A549 treated with ZK216348 at 1 μM for 4 hours (cell line): ENCODE measurements around the gene TLR2. TPM values are rescaled to one million over a fixed set of nuclear protein-coding genes. Genes with fewer than 3 reads are reported as not detected.

Experiments
- total RNA-seq: library from RNA; stranded (reverse); fragments of 200-300 nt; extraction: Qiagen RNA extraction; gene quantifications from 5 replicates; pipeline ENCODE4 v1.2.3, GENCODE V29; 2022; ENCODE audit warnings: low read depth

TLR2 gene, protein sequence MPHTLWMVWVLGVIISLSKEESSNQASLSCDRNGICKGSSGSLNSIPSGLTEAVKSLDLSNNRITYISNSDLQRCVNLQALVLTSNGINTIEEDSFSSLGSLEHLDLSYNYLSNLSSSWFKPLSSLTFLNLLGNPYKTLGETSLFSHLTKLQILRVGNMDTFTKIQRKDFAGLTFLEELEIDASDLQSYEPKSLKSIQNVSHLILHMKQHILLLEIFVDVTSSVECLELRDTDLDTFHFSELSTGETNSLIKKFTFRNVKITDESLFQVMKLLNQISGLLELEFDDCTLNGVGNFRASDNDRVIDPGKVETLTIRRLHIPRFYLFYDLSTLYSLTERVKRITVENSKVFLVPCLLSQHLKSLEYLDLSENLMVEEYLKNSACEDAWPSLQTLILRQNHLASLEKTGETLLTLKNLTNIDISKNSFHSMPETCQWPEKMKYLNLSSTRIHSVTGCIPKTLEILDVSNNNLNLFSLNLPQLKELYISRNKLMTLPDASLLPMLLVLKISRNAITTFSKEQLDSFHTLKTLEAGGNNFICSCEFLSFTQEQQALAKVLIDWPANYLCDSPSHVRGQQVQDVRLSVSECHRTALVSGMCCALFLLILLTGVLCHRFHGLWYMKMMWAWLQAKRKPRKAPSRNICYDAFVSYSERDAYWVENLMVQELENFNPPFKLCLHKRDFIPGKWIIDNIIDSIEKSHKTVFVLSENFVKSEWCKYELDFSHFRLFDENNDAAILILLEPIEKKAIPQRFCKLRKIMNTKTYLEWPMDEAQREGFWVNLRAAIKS
- 0.21 to 1.1 TPM (median 0.31 TPM) in 5 replicates for total RNA-seq

DNA sequence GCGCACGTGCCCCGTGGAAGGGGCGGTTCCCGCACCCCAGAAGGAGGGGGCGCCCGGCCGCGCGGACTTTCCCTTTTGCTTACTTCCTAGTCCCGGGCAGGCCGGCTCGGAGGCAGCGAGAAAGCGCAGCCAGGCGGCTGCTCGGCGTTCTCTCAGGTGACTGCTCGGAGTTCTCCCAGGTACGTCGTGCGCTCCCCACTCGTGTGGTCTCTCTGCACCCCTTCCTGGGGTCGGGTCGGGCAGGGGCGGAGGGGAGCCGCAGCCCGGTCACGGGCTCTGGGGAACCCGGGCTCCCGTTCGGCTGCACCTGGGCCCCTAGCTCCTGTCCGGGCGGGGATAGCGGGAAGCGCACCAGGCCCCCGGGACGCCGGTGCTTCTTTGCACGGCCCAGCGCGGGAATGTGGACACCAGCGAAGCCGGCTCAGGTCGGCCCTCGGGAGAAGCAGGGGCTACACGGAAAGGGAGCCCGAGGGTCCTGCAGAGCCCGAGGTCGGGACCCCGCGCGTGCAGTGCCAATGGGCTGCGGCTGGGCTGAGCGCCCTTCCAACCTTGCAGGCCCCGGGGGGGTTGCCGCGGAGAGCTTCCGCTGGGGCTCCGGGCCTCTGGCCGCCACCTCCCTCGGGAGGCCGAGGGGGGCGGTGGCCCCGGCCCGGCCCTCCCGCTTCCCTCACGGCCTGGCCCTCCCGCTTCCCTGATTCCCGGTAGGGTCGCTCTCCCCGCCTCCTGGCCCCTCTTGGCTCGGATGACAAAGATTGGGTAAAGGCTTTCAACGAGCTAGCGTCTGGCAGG lies at the start of gene TLR2:
Gene TLR2 (plus strand): TSS at position 99 of the 789 bp plus-strand sequence. CDS start 18,628 bp downstream, outside the sequence.

Other genes starting within 250 kb of the TLR2 start
- 4.6 to 6.6 TPM (median 4.9 TPM) in 5 replicates for gene TMEM131L, start 217.9 kb upstream of the TLR2 start, total RNA-seq
- not detected in 5 replicates for gene RNF175, start 75.7 kb downstream of the TLR2 start, total RNA-seq
- not detected in 5 replicates for gene SFRP2, start 104.8 kb downstream of the TLR2 start, total RNA-seq